HepG2 (cell line): ENCODE data around the gene WDFY1. TPM values are rescaled to one million over a fixed set of nuclear protein-coding genes. Genes with fewer than 3 reads are reported as not detected.
A peak's percentile ranks its signal among the peaks of the same experiment; 100 is the strongest.

Experiments used
- CEBPG ChIP-seq: IDR thresholded peaks from 2 replicates; pipeline ENCODE4 v1.6.1; 2016
- EED ChIP-seq: sonication (generic); formaldehyde crosslinking; IDR thresholded peaks from 2 replicates; pipeline ENCODE4 v1.5.0; 2020; ENCODE audit warnings: mild to moderate bottlenecking, missing genetic modification reagents
- HINFP ChIP-seq: sonication (generic); formaldehyde crosslinking; IDR thresholded peaks from 2 replicates; pipeline ENCODE4 v1.4.0; 2020; ENCODE audit warnings: low read depth, mild to moderate bottlenecking, missing genetic modification reagents
- HIVEP1 ChIP-seq: sonication (generic); formaldehyde crosslinking; IDR thresholded peaks from 2 replicates; pipeline ENCODE4 v1.4.0; 2020; ENCODE audit warnings: mild to moderate bottlenecking, missing genetic modification reagents
- HOXA5 ChIP-seq: sonication (generic); formaldehyde crosslinking; IDR thresholded peaks from 2 replicates; pipeline ENCODE4 v1.4.0; 2020; ENCODE audit warnings: missing genetic modification reagents
- JDP2 ChIP-seq: sonication (generic); formaldehyde crosslinking; IDR thresholded peaks from 2 replicates; pipeline ENCODE4 v1.8.1; 2022; ENCODE audit warnings: missing genetic modification reagents, borderline replicate concordance
- KAT8 ChIP-seq: IDR thresholded peaks from 2 replicates; pipeline ENCODE4 v1.6.1; 2016; ENCODE audit warnings: missing genetic modification reagents, missing compliant biosample characterization
- MYC ChIP-seq: sonication (generic); formaldehyde crosslinking; IDR thresholded peaks from 2 replicates; pipeline ENCODE4 v1.9.0; 2021; ENCODE audit warnings: missing genetic modification reagents, borderline replicate concordance
- SALL1 ChIP-seq: sonication (generic); formaldehyde crosslinking; IDR thresholded peaks from 2 replicates; pipeline ENCODE4 v1.8.0; 2022; ENCODE audit warnings: mild to moderate bottlenecking, missing genetic modification reagents
- SKIL ChIP-seq: sonication (generic); formaldehyde crosslinking; IDR thresholded peaks from 2 replicates; pipeline ENCODE4 v1.8.0; 2022; ENCODE audit warnings: missing genetic modification reagents, mild to moderate bottlenecking, moderate library complexity, borderline replicate concordance
- SNAPC4 ChIP-seq: sonication (generic); formaldehyde crosslinking; IDR thresholded peaks from 2 replicates; pipeline ENCODE4 v1.4.0; 2020; ENCODE audit warnings: mild to moderate bottlenecking, missing genetic modification reagents
- SSRP1 ChIP-seq: IDR thresholded peaks from 2 replicates; pipeline ENCODE4 v1.6.1; 2016; ENCODE audit warnings: control low read depth
- ZMAT3 ChIP-seq: sonication (generic); formaldehyde crosslinking; conservative IDR thresholded peaks from 2 replicates; pipeline ENCODE4 v1.7.0; 2021; ENCODE audit warnings: missing genetic modification reagents
- ZNF263 ChIP-seq: sonication (generic); formaldehyde crosslinking; IDR thresholded peaks from 2 replicates; pipeline ENCODE4 v1.4.0; 2020; ENCODE audit warnings: missing genetic modification reagents
- ZNF567 ChIP-seq: sonication (generic); formaldehyde crosslinking; IDR thresholded peaks from 2 replicates; pipeline ENCODE4 v1.8.1; 2023; ENCODE audit warnings: mild to moderate bottlenecking, missing genetic modification reagents, borderline replicate concordance
- ZNF619 ChIP-seq: sonication (generic); formaldehyde crosslinking; IDR thresholded peaks from 2 replicates; pipeline ENCODE4 v1.4.0; 2020; ENCODE audit warnings: mild to moderate bottlenecking, missing genetic modification reagents
- ZNF761 ChIP-seq: sonication (generic); formaldehyde crosslinking; conservative IDR thresholded peaks from 2 replicates; pipeline ENCODE4 v1.4.0; 2020; ENCODE audit warnings: mild to moderate bottlenecking, missing genetic modification reagents
- ZXDC ChIP-seq: sonication (generic); formaldehyde crosslinking; IDR thresholded peaks from 2 replicates; pipeline ENCODE4 v1.5.0; 2020; ENCODE audit warnings: mild to moderate bottlenecking, missing genetic modification reagents
- polyA plus RNA-seq, 8 experiments: library from polyadenylated mRNA; depleted of rRNA in 3 of 8; stranded (reverse) in 7 of 8; unstranded in 1 of 8; fragments of >200 nt; fragmentation: Illumina TruSeq in 4 of 8; extraction: Trizol in 4 of 8; gene quantifications; 2 replicates each; pipeline versions ENCODE4 v1.2.1 to v1.2.3, GENCODE V29; 2011 to 2016; ENCODE audit warnings: low read depth in 4 of 8, missing spikeins in 1 of 8, mixed read lengths in 1 of 8; ENCODE audit not compliant: insufficient read depth in 1 of 8
- total RNA-seq, 5 experiments: library from RNA; depleted of rRNA; stranded (reverse); fragments of >200 nt; fragmentation: Illumina TruSeq; extraction: Trizol; gene quantifications; 2 replicates each; pipeline ENCODE4 v1.2.3, GENCODE V29; 2016; ENCODE audit warnings: low read depth in 1 of 5

The WDFY1 gene
- total and polyA plus RNA-seq, 2 of the 13 experiments (the other 11 are each of a cell fraction or from before 2014, with no cell fraction given) = 77.0 to 78.4 TPM

GRCh38 chr2:223944703-223945531 lies at the start of gene WDFY1 (continued):
- TF ChIP-seq JDP2 = peak; percentile 84; the same call in 1 of the 2 replicates
- peak; percentile 72; the same call in 1 of the 2 replicates for TF ChIP-seq EED
- TF ChIP-seq ZMAT3 (CRISPR knock-in tag) = peak; percentile 56; the same call in 1 of the 2 replicates
- TF ChIP-seq SSRP1 (CRISPR knock-in tag) = no peak
- peak; percentile 6 for TF ChIP-seq ZXDC (CRISPR knock-in tag)
- TF ChIP-seq CEBPG (CRISPR knock-in tag) = peak; percentile 59; the same call in 1 of the 2 replicates
- peak; percentile 96 for TF ChIP-seq SALL1
- TF ChIP-seq SNAPC4 (CRISPR knock-in tag) = peak; percentile 10; the same call in 1 of the 2 replicates
- peak; percentile 84; the same call in 1 of the 2 replicates for TF ChIP-seq ZNF619
- peak; percentile 97 for TF ChIP-seq HOXA5 (CRISPR knock-in tag)
- TF ChIP-seq KAT8 (CRISPR knock-in tag) = peak; percentile 94
- 0 out of 2 replicates have a peak, but pooled peaks have one; percentile 9 for TF ChIP-seq HIVEP1
- TF ChIP-seq ZNF567 = no peak; the same call in 1 of the 2 replicates
- peak; percentile 95 for TF ChIP-seq SKIL (CRISPR knock-in tag)
- peak; percentile 89 for TF ChIP-seq MYC (CRISPR knock-in tag)
- TF ChIP-seq HINFP (CRISPR knock-in tag) = 0 out of 2 replicates have a peak, but pooled peaks have one; percentile 62
- TF ChIP-seq ZNF761 (CRISPR knock-in tag) = peak; percentile 79; the same call in 1 of the 2 replicates
- TF ChIP-seq ZNF263 (CRISPR knock-in tag) = peak; percentile 87
